Neuronal stem cell (in vitro differentiated cells): Measurements from ENCODE around the gene PACS1.

Experiments
- DNase-seq: peaks from one replicate; pipeline ENCODE4 v3.0.0-alpha.2; 2013; ENCODE audit warnings: low spot score
- H2AFZ ChIP-seq: one replicate; pipeline ENCODE4 v1.6.1; 2013; ENCODE audit warnings: mild to moderate bottlenecking, low read length, inconsistent platforms
- H2AK5ac ChIP-seq: 2 replicates; pipeline ENCODE4 v1.6.1; 2013; ENCODE audit warnings: low read depth, mild to moderate bottlenecking, inconsistent platforms, low read length, moderate library complexity, mixed read lengths
- H2BK120ac ChIP-seq: 2 replicates; pipeline ENCODE4 v1.6.1; 2013; ENCODE audit warnings: low read depth, mild to moderate bottlenecking, inconsistent platforms, low read length, moderate library complexity, mixed read lengths
- H2BK12ac ChIP-seq: one replicate; pipeline ENCODE4 v1.6.1; 2013; ENCODE audit warnings: low read length, inconsistent platforms
- H2BK15ac ChIP-seq: 2 replicates; pipeline ENCODE4 v1.6.1; 2013; ENCODE audit warnings: mild to moderate bottlenecking, low read length, inconsistent platforms, mixed read lengths
- H2BK5ac ChIP-seq: one replicate; pipeline ENCODE4 v1.6.1; 2013; ENCODE audit warnings: inconsistent platforms, mild to moderate bottlenecking, low read length, moderate library complexity
- H3K14ac ChIP-seq: one replicate; pipeline ENCODE4 v1.6.1; 2013; ENCODE audit warnings: low read length, inconsistent platforms
- H3K18ac ChIP-seq: 2 replicates; pipeline ENCODE4 v1.6.1; 2013; ENCODE audit warnings: low read length, inconsistent platforms
- H3K23ac ChIP-seq: 2 replicates; pipeline ENCODE4 v1.6.1; 2013; ENCODE audit warnings: low read depth, mild to moderate bottlenecking, mixed read lengths, low read length, inconsistent platforms; ENCODE audit not compliant: poor library complexity
- H3K27ac ChIP-seq: replicated peaks from 3 replicates; pipeline ENCODE4 v1.5.1; 2013; ENCODE audit warnings: low read length, inconsistent platforms
- H3K27me3 ChIP-seq, 3 experiments: 2 replicates each; pipeline ENCODE4 v1.6.1; 2013; ENCODE audit warnings: low read length in 3 of 3, mild to moderate bottlenecking in 2 of 3, inconsistent platforms in 1 of 3, low read depth in 1 of 3, mixed read lengths in 1 of 3, moderate library complexity in 1 of 3; ENCODE audit not compliant: control insufficient read depth in 3 of 3, insufficient read depth in 3 of 3
- H3K36me3 ChIP-seq, 2 donors: replicated peaks in 1 of 2; 2 replicates each; pipeline ENCODE4 v1.6.1; 2013; ENCODE audit warnings: low read length in 2 of 2; ENCODE audit not compliant: control insufficient read depth in 2 of 2, insufficient read depth in 2 of 2
- H3K4ac ChIP-seq: 2 replicates; pipeline ENCODE4 v1.6.1; 2013; ENCODE audit warnings: inconsistent platforms, mild to moderate bottlenecking, low read length, moderate library complexity
- H3K4me1 ChIP-seq, 2 donors: 1 replicate in 1 of 2; 2 replicates in 1 of 2; pipeline ENCODE4 v1.6.1; 2013; ENCODE audit warnings: low read length in 2 of 2, low read depth in 1 of 2; ENCODE audit not compliant: control insufficient read depth in 2 of 2, insufficient read depth in 1 of 2
- H3K4me2 ChIP-seq: one replicate; pipeline ENCODE4 v1.6.1; 2013; ENCODE audit warnings: mild to moderate bottlenecking, low read length, inconsistent platforms; ENCODE audit not compliant: insufficient read depth, poor library complexity, severe bottlenecking
- H3K4me3 ChIP-seq, 2 donors: 2 replicates each; pipeline ENCODE4 v1.5.1; 2013; ENCODE audit warnings: low read length in 2 of 2, mild to moderate bottlenecking in 2 of 2, inconsistent platforms in 1 of 2, moderate library complexity in 1 of 2
- H3K79me1 ChIP-seq: one replicate; pipeline ENCODE4 v1.6.1; 2013; ENCODE audit warnings: low read depth, mild to moderate bottlenecking, inconsistent platforms, low read length, moderate library complexity
- H3K9ac ChIP-seq: one replicate; pipeline ENCODE4 v1.6.1; 2013; ENCODE audit warnings: mild to moderate bottlenecking, low read depth, low read length, inconsistent platforms; ENCODE audit not compliant: poor library complexity
- H3K9me3 ChIP-seq, 2 donors: replicated peaks in 1 of 2; 2 replicates each; pipeline versions ENCODE3 to v1.6.1; 2013; ENCODE audit warnings: low read length in 2 of 2, mild to moderate bottlenecking in 2 of 2, inconsistent platforms in 1 of 2, low read depth in 1 of 2, mixed read lengths in 1 of 2, moderate library complexity in 1 of 2; ENCODE audit not compliant: control insufficient read depth in 2 of 2, insufficient read depth in 1 of 2
- H4K8ac ChIP-seq: one replicate; pipeline ENCODE4 v1.6.1; 2013; ENCODE audit warnings: low read depth, mild to moderate bottlenecking, inconsistent platforms, low read length, moderate library complexity
- H4K91ac ChIP-seq: one replicate; pipeline ENCODE4 v1.6.1; 2013; ENCODE audit warnings: low read length, low read depth, mild to moderate bottlenecking, inconsistent platforms; ENCODE audit not compliant: poor library complexity
- WGBS, 2 donors: extraction: QIAGEN DNeasy Blood & Tissue Kit; methylation state at CpG; one replicate each; pipeline ENCODE4 v1.1.7; 2013; ENCODE audit warnings: missing lambda C conversion rate in 2 of 2, mixed read lengths in 1 of 2; ENCODE audit not compliant: insufficient read length in 2 of 2, insufficient replicate concordance in 1 of 2; ENCODE audit errors: extremely low coverage in 2 of 2; 5-methylcytosine and 5-hydroxymethylcytosine counted together

The PACS1 gene

DNA sequence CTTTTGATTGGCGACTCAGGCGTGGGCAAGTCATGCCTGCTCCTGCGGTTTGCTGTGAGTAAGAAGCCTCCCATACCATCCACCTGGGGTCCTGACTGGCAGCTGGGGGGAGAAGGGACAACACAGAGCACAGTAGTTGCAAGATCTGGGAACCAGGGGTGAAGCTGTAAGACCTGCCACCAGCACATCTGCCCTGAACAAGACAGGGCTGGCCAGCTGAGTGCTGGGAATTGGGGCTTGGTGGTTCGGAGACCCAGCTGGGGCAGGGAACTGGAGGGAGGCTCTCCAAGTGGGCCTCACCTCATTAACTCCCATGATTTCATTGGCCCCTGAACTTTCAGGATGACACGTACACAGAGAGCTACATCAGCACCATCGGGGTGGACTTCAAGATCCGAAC lies 201.7 kb downstream of the PACS1 start:
- peaks cover 40 to 64% of the 10 kb centered on the region in 2 donors for H3K36me3 ChIP-seq
- H2AFZ ChIP-seq: no peak overlapping the region
- WGBS, 2 donors: no CpG with 5 or more reads among the region's 7 CpGs
- H3K27ac ChIP-seq: no peak overlapping the region
- H3K18ac ChIP-seq: no peak overlapping the region
- no peak overlapping the region for H3K4me3 ChIP-seq
- H3K14ac ChIP-seq: no peak overlapping the region
- H3K9me3 ChIP-seq: no peaks in the 10 kb centered on the region
- peaks cover 2 to 6% of the 10 kb centered on the region in 2 donors for H3K4me1 ChIP-seq
- no peak overlapping the region for H2BK12ac ChIP-seq
- H3K4me2 ChIP-seq: no peak overlapping the region
- H2BK15ac ChIP-seq: no peak overlapping the region
- DNase-seq: no peak
- no peak overlapping the region for H4K8ac ChIP-seq
- H4K91ac ChIP-seq: no peak overlapping the region
- H3K9ac ChIP-seq: no peak overlapping the region
- no peak overlapping the region for H2BK5ac ChIP-seq
- peaks cover 7% of the 10 kb centered on the region for H3K79me1 ChIP-seq
- H3K27me3 ChIP-seq: no peaks in the 10 kb centered on the region
- no peak overlapping the region for H3K23ac ChIP-seq
- no peak overlapping the region for H2AK5ac ChIP-seq
- H3K4ac ChIP-seq: no peak overlapping the region
- H2BK120ac ChIP-seq: no peak overlapping the region

- Histone ChIP-seq H2AK5ac (no peak overlapping the region), H3K4me3 (no peak overlapping the region), H2AFZ (no peak overlapping the region), H2BK15ac (no peak overlapping the region), H3K18ac (no peak overlapping the region), H3K27me3 (no peaks in the 10 kb centered on the region), H3K27ac (no peak overlapping the region), H3K9me3 (no peaks in the 10 kb centered on the region), H2BK5ac (no peak overlapping the region), H4K8ac (no peak overlapping the region), H2BK12ac (no peak overlapping the region), H3K4me1 (peaks cover 2 to 5% of the 10 kb centered on the region in 2 donors), H3K36me3 (peaks cover 39 to 63% of the 10 kb centered on the region in 2 donors), H2BK120ac (no peak overlapping the region), H3K4ac (no peak overlapping the region), H3K23ac (no peak overlapping the region), H3K14ac (no peak overlapping the region), H4K91ac (no peak overlapping the region), H3K4me2 (no peak overlapping the region), H3K9ac (no peak overlapping the region), H3K79me1 (peaks cover 7% of the 10 kb centered on the region)
- no peak for DNase-seq
- no CpG with 5 or more reads among the region's 2 CpGs for WGBS, 2 donors
Measured at GRCh38 chr11:66272596-66272995, 202.5 kb downstream of the PACS1 start.

- no peaks in the 10 kb centered on the region for H3K9me3 ChIP-seq
- peaks cover 8% of the 10 kb centered on the region for H3K79me1 ChIP-seq
- no peak overlapping the region for H3K4ac ChIP-seq
- no peak overlapping the region for H4K8ac ChIP-seq
- no peak overlapping the region for H2BK120ac ChIP-seq
- no peak overlapping the region for H2BK15ac ChIP-seq
- H3K4me3 ChIP-seq: no peak overlapping the region
- H3K27me3 ChIP-seq: no peaks in the 10 kb centered on the region
- H3K18ac ChIP-seq: no peak overlapping the region
- no peak overlapping the region for H3K4me2 ChIP-seq
- H2AK5ac ChIP-seq: no peak overlapping the region
- no peak overlapping the region for H3K27ac ChIP-seq
- H3K36me3 ChIP-seq: peaks cover 39 to 63% of the 10 kb centered on the region in 2 donors
- H2BK5ac ChIP-seq: no peak overlapping the region
- WGBS, 2 donors: no CpG with 5 or more reads among the region's 1 CpG
- H2AFZ ChIP-seq: no peak overlapping the region
- no peak overlapping the region for H3K23ac ChIP-seq
- H2BK12ac ChIP-seq: no peak overlapping the region
- H3K4me1 ChIP-seq: peaks cover 8 to 11% of the 10 kb centered on the region in 2 donors
- no peak overlapping the region for H3K9ac ChIP-seq
- H3K14ac ChIP-seq: no peak overlapping the region
- no peak for DNase-seq
- H4K91ac ChIP-seq: no peak overlapping the region
Measured at GRCh38 chr11:66274219-66274618, 204.1 kb downstream of the PACS1 start.

DNA sequence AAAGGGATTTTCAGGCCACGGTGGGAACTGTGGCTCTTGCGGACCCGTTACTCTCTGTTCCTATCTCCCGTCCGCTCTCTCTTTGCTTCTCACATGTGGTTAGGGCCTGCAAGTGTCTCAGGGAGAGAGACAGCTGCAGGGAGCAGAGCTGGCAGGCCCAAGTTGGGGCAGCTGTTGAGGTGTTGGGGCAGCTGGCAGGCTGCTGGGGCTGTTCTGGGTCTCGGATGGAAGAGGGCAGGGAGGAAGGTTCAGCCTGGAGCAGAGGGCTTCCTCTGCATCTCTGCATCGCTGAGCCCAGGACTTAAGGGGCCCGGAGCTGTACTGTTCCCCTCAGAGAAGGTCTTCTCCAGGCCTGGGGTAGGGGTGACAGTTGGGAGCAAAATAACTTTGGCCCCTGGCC lies 205.3 kb downstream of the PACS1 start:
- H3K4me1 ChIP-seq: peaks cover 11 to 20% of the 10 kb centered on the region in 2 donors
- H4K8ac ChIP-seq: no peak overlapping the region
- H3K36me3 ChIP-seq: peaks cover 39 to 58% of the 10 kb centered on the region in 2 donors
- no CpG with 5 or more reads among the region's 8 CpGs for WGBS, 2 donors
- H2BK12ac ChIP-seq: no peak overlapping the region
- H3K9ac ChIP-seq: no peak overlapping the region
- H3K4me3 ChIP-seq: no peak overlapping the region
- H3K4me2 ChIP-seq: no peak overlapping the region
- H3K18ac ChIP-seq: no peak overlapping the region
- no peak overlapping the region for H3K27ac ChIP-seq
- no peak overlapping the region for H2AK5ac ChIP-seq
- no peak overlapping the region for H3K4ac ChIP-seq
- no peaks in the 10 kb centered on the region for H3K27me3 ChIP-seq
- DNase-seq: no peak
- H2BK120ac ChIP-seq: no peak overlapping the region
- H2BK15ac ChIP-seq: no peak overlapping the region
- no peak overlapping the region for H4K91ac ChIP-seq
- no peaks in the 10 kb centered on the region for H3K9me3 ChIP-seq
- H2BK5ac ChIP-seq: no peak overlapping the region
- peaks cover 7% of the 10 kb centered on the region for H3K79me1 ChIP-seq
- no peak overlapping the region for H3K23ac ChIP-seq
- no peak overlapping the region for H2AFZ ChIP-seq
- H3K14ac ChIP-seq: no peak overlapping the region
